GM12878 (cell line): ENCODE measurements around the gene DISC1. TPM values are rescaled to one million over a fixed set of nuclear protein-coding genes. Genes with fewer than 3 reads are reported as not detected.

Source experiments
- ATAC-seq: fragments of 200-7000 bp; cut with Tn5 transposase; 3 replicates; pipeline ENCODE4 v1.9.1; 2020; ENCODE audit warnings: mild to moderate bottlenecking, moderate library complexity
- BruUV-seq: library from RNA; stranded (reverse); fragments of 400-500 nt; replicated peaks from 2 replicates; lab custom pipeline; 2021; lab: Mats Ljungman, UMichigan
- CTCF ChIA-PET: fragments of 300-600 bp; sonication (Branson Sonifier 250); formaldehyde crosslinking; extraction: SDS; loops from one replicate; lab custom pipeline; 2021; ENCODE audit warnings: inconsistent platforms; lab: Yijun Ruan, JAX
- POLR2A ChIA-PET: fragments of 350-600 bp; formaldehyde crosslinking; extraction: SDS; loops from one replicate; lab custom pipeline; 2021; ENCODE audit warnings: inconsistent platforms; lab: Charles Lee
- RAD21 ChIA-PET: fragments of 300-600 bp; sonication (Branson Sonifier 250); formaldehyde crosslinking; loops from one replicate; lab custom pipeline; 2023; ENCODE audit warnings: antibody characterized with exemption; ENCODE audit not compliant: unreplicated experiment; lab: Charles Lee
- SMC1A ChIA-PET: fragments of 300-600 bp; sonication (Branson Sonifier 250); formaldehyde crosslinking; loops from one replicate; lab custom pipeline; 2023; ENCODE audit not compliant: unreplicated experiment, uncharacterized antibody; lab: Charles Lee
- DNase-seq: peaks from one replicate; pipeline ENCODE4 v3.0.0-alpha.2; 2011; ENCODE audit warnings: low read depth, low spot score
- FAIRE-seq: peaks from 3 replicates; lab custom pipeline; 2011; peaks lifted over from hg19 to GRCh38; lab: Jason Lieb, UNC
- H2AFZ ChIP-seq: 2 replicates; pipeline ENCODE4 v1.6.0; 2011; ENCODE audit warnings: low read depth, low read length, control low read depth; ENCODE audit not compliant: control insufficient read depth
- H3K27ac ChIP-seq: 2 replicates; pipeline ENCODE4 v1.5.1; 2011; ENCODE audit warnings: control low read depth; ENCODE audit not compliant: control insufficient read depth, insufficient read depth
- H3K27me3 ChIP-seq, 2 experiments: replicated peaks in 1 of 2; 2 replicates each; pipeline versions ENCODE4 v1.6.0 to v1.6.1; 2011; ENCODE audit warnings: low read length in 1 of 2; ENCODE audit not compliant: control insufficient read depth in 2 of 2, insufficient read depth in 2 of 2
- H3K36me3 ChIP-seq, 2 experiments: 2 replicates each; pipeline ENCODE4 v1.5.1; 2011; ENCODE audit warnings: low read length in 1 of 2; ENCODE audit not compliant: control insufficient read depth in 2 of 2, insufficient read depth in 2 of 2
- H3K4me1 ChIP-seq: 2 replicates; pipeline ENCODE4 v1.6.1; 2011; ENCODE audit warnings: mild to moderate bottlenecking, low read length, moderate library complexity, mixed read lengths; ENCODE audit not compliant: control insufficient read depth, insufficient read depth
- H3K4me2 ChIP-seq: 2 replicates; pipeline ENCODE4 v1.6.0; 2011; ENCODE audit warnings: control low read depth; ENCODE audit not compliant: control insufficient read depth, insufficient read depth
- H3K4me3 ChIP-seq: fragments of 200-600 bp; sonication (generic); 2 replicates; pipeline ENCODE4 v1.5.1; 2016
- H3K79me2 ChIP-seq: 2 replicates; pipeline ENCODE4 v1.6.0; 2011; ENCODE audit warnings: low read length; ENCODE audit not compliant: control insufficient read depth, insufficient read depth
- H3K9ac ChIP-seq: 2 replicates; pipeline ENCODE4 v1.8.0; 2011; ENCODE audit warnings: low read length, control low read depth, mixed read lengths; ENCODE audit not compliant: control insufficient read depth, insufficient read depth
- H3K9me3 ChIP-seq: replicated peaks from 3 replicates; pipeline ENCODE4 v1.5.1; 2011; ENCODE audit warnings: mild to moderate bottlenecking, low read length; ENCODE audit not compliant: control insufficient read depth, insufficient read depth
- H4K20me1 ChIP-seq: 2 replicates; pipeline ENCODE4 v1.6.0; 2011; ENCODE audit not compliant: control insufficient read depth, insufficient read depth
- ATF7 ChIP-seq: fragments of 450-650 bp; IDR thresholded peaks from 2 replicates; pipeline ENCODE4 v1.6.1; 2016; ENCODE audit warnings: low read depth, mild to moderate bottlenecking
- BRCA1 ChIP-seq: IDR thresholded peaks from 2 replicates; pipeline ENCODE4 v1.6.1; 2011; ENCODE audit warnings: low read depth, low read length, improper control_type of control experiment
- EP300 ChIP-seq, 2 experiments: fragments of 150-350 bp in 1 of 2; IDR thresholded peaks; 2 replicates each; pipeline ENCODE4 v1.6.1; 2011 to 2012; ENCODE audit warnings: low read depth in 2 of 2, low read length in 2 of 2, borderline replicate concordance in 1 of 2, improper control_type of control experiment in 1 of 2, inconsistent platforms in 1 of 2; ENCODE audit not compliant: control insufficient read depth in 1 of 2
- FOS ChIP-seq: IDR thresholded peaks from 3 replicates; pipeline ENCODE4 v1.6.1; 2011; ENCODE audit warnings: borderline replicate concordance; ENCODE audit not compliant: insufficient read length; ENCODE audit errors: extremely low read depth
- GABPA ChIP-seq: IDR thresholded peaks from 2 replicates; pipeline ENCODE4 v1.6.1; 2014; ENCODE audit warnings: antibody characterized with exemption, low read depth, mild to moderate bottlenecking, inconsistent platforms
- HCFC1 ChIP-seq: fragments of 150-350 bp; IDR thresholded peaks from 2 replicates; pipeline ENCODE4 v1.6.1; 2014; ENCODE audit warnings: low read length
- NFIC ChIP-seq: IDR thresholded peaks from 2 replicates; pipeline ENCODE4 v1.6.1; 2012; ENCODE audit warnings: low read depth, mild to moderate bottlenecking, inconsistent platforms, low read length, moderate library complexity
- RCOR1 ChIP-seq: conservative IDR thresholded peaks from 2 replicates; pipeline ENCODE4 v1.6.1; 2012; ENCODE audit warnings: low read depth, low read length, improper control_type of control experiment
- SMAD5 ChIP-seq: IDR thresholded peaks from 2 replicates; pipeline ENCODE4 v1.6.1; 2016; ENCODE audit warnings: antibody characterized with exemption, low read depth
- TBL1XR1 ChIP-seq: IDR thresholded peaks from 2 replicates; pipeline ENCODE4 v1.6.1; 2012; ENCODE audit warnings: low read depth, low read length, improper control_type of control experiment
- ZNF274 ChIP-seq: IDR thresholded peaks from one replicate; pipeline ENCODE4 v1.8.0; 2011; ENCODE audit not compliant: insufficient read length, insufficient read depth
- ZNF622 ChIP-seq: fragments of 450-650 bp; IDR thresholded peaks from 2 replicates; pipeline ENCODE4 v1.6.1; 2017; ENCODE audit warnings: mild to moderate bottlenecking, inconsistent platforms
- ZSCAN29 ChIP-seq: fragments of 450-650 bp; IDR thresholded peaks from 2 replicates; pipeline ENCODE4 v1.6.1; 2017; ENCODE audit warnings: mild to moderate bottlenecking, moderate library complexity
- WGBS: methylation state at CpG from one replicate; pipeline ENCODE4 v1.1.6; 2016; ENCODE audit warnings: low lambda C conversion rate; ENCODE audit not compliant: insufficient replicate concordance, insufficient coverage; ENCODE audit errors: missing lambda C conversion rate; 5-methylcytosine and 5-hydroxymethylcytosine counted together
- in situ Hi-C: fragments of 300-500 bp; cut with MboI; formaldehyde crosslinking; loops from 9 replicates; pipeline ENCODE4 v1.14.3; 2018; ENCODE audit warnings: mixed read lengths
- intact Hi-C: fragments of 100-400 bp; cut with micrococcal nuclease; formaldehyde crosslinking; loops from one replicate; pipeline ENCODE4 v1.14.2; 2022; ENCODE audit not compliant: unreplicated experiment
- polyA plus RNA-seq, 11 experiments: library from polyadenylated mRNA; depleted of rRNA in 4 of 11; unstranded in 6 of 11; stranded (reverse) in 5 of 11; fragments of >200 nt; fragmentation: Nextera tagmentation in 4 of 11; fragmentation: Illumina TruSeq in 1 of 11; extraction: Ambion mirVana in 4 of 11; extraction: Trizol in 1 of 11; gene quantifications; 1 replicate in 1 of 11; 2 replicates in 10 of 11; pipeline versions ENCODE4 v1.2.1 to v1.2.3, GENCODE V29; 2011 to 2016; ENCODE audit warnings: inconsistent platforms in 2 of 11, missing spikeins in 2 of 11, low read depth in 1 of 11
- total RNA-seq, 4 experiments: library from RNA; depleted of rRNA in 3 of 4; stranded (reverse); fragments of >200 nt in 3 of 4; fragmentation: Illumina TruSeq in 1 of 4; extraction: Trizol in 1 of 4; gene quantifications; 2 replicates each; pipeline versions ENCODE4 v1.2.1 to v1.2.3, GENCODE V29; 2013 to 2021
- TF ChIP-seq, protein P1 (sequence below): IDR thresholded peaks from 2 replicates; pipeline ENCODE4 v1.6.1; 2011; ENCODE audit warnings: borderline replicate concordance, low read depth, mild to moderate bottlenecking, moderate library complexity, mixed read lengths, low read length; ENCODE audit not compliant: insufficient read depth; ENCODE audit errors: extremely low read length
- TF ChIP-seq, protein P2 (sequence below): fragments of 450-650 bp; conservative IDR thresholded peaks from 2 replicates; pipeline ENCODE4 v1.6.1; 2017; ENCODE audit warnings: mild to moderate bottlenecking, moderate library complexity
- TF ChIP-seq, protein P3 (sequence below): IDR thresholded peaks from 2 replicates; pipeline ENCODE4 v1.6.1; 2012; ENCODE audit warnings: mild to moderate bottlenecking, low read depth, low read length
- TF ChIP-seq, protein P4 (sequence below): IDR thresholded peaks from 2 replicates; pipeline ENCODE4 v1.6.1; 2011; ENCODE audit warnings: low read depth, mild to moderate bottlenecking, low read length, moderate library complexity, borderline replicate concordance; ENCODE audit errors: extremely low read depth

DISC1 gene
- total and polyA plus RNA-seq, 10 of the 15 experiments (the other 5 are each of a cell fraction or from before 2014, with no cell fraction given) = 0.05 to 0.72 (median 0.19) TPM; not detected in 1

DNA sequence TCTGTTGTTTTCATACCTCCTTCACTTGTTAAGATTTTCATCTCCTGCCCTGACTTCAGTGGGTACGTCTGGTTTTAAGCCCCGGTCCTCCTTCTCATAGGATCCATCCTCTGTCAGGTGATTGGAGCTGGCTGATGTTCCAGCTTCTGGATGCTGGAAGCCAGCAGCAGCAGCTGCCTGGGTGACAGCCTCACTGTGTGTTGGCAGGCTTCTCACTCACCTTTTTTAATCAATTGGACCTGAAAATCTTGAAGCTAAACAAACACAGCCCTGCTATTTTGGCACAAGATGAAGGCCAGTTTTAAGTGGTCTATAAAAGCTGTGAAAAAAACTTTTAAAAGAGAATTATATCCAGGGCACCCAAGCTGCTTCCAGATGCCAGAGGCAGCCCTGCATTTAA, 181.0 kb downstream of the DISC1 start (continued):
- TF ChIP-seq, protein P1, sequence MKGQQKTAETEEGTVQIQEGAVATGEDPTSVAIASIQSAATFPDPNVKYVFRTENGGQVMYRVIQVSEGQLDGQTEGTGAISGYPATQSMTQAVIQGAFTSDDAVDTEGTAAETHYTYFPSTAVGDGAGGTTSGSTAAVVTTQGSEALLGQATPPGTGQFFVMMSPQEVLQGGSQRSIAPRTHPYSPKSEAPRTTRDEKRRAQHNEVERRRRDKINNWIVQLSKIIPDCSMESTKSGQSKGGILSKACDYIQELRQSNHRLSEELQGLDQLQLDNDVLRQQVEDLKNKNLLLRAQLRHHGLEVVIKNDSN = no peak
- no peak for TF ChIP-seq ZSCAN29
- TF ChIP-seq GABPA = no peak
- TF ChIP-seq, all 136 proteins: peak for 0

DNA sequence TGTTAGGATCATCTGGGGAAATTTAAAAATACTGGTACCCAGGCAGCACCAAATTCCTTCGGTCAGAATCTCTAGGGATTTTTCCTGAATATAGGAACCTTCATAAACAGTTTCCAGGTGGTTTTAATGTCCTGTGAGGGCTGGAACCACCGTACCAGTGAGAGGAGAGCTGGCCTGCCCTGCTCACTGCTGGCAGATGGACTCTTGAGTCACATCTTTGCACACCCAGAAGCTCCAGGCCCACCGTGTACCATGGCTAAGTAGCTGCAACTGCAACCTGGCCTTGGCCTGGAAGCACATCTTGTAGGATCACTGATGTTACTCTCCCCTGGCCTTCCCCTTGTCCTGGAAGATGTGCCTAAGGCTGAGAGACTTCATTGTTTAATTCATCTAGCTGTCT, 181.5 kb downstream of the DISC1 start:
- no TSS peak for BruUV-seq
- intact Hi-C loops (no loop called here), in situ Hi-C loops (no loop called here)
- H3K27ac ChIP-seq = no peak overlapping the region
- H4K20me1 ChIP-seq = no peaks in the 10 kb centered on the region
- no peak overlapping the region for H3K9ac ChIP-seq
- H3K79me2 ChIP-seq = no peaks in the 10 kb centered on the region
- H3K4me2 ChIP-seq = no peak overlapping the region
- TF ChIP-seq, protein P2, sequence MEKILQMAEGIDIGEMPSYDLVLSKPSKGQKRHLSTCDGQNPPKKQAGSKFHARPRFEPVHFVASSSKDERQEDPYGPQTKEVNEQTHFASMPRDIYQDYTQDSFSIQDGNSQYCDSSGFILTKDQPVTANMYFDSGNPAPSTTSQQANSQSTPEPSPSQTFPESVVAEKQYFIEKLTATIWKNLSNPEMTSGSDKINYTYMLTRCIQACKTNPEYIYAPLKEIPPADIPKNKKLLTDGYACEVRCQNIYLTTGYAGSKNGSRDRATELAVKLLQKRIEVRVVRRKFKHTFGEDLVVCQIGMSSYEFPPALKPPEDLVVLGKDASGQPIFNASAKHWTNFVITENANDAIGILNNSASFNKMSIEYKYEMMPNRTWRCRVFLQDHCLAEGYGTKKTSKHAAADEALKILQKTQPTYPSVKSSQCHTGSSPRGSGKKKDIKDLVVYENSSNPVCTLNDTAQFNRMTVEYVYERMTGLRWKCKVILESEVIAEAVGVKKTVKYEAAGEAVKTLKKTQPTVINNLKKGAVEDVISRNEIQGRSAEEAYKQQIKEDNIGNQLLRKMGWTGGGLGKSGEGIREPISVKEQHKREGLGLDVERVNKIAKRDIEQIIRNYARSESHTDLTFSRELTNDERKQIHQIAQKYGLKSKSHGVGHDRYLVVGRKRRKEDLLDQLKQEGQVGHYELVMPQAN = no peak
- no peak for TF ChIP-seq NFIC
- TF ChIP-seq, protein P3, sequence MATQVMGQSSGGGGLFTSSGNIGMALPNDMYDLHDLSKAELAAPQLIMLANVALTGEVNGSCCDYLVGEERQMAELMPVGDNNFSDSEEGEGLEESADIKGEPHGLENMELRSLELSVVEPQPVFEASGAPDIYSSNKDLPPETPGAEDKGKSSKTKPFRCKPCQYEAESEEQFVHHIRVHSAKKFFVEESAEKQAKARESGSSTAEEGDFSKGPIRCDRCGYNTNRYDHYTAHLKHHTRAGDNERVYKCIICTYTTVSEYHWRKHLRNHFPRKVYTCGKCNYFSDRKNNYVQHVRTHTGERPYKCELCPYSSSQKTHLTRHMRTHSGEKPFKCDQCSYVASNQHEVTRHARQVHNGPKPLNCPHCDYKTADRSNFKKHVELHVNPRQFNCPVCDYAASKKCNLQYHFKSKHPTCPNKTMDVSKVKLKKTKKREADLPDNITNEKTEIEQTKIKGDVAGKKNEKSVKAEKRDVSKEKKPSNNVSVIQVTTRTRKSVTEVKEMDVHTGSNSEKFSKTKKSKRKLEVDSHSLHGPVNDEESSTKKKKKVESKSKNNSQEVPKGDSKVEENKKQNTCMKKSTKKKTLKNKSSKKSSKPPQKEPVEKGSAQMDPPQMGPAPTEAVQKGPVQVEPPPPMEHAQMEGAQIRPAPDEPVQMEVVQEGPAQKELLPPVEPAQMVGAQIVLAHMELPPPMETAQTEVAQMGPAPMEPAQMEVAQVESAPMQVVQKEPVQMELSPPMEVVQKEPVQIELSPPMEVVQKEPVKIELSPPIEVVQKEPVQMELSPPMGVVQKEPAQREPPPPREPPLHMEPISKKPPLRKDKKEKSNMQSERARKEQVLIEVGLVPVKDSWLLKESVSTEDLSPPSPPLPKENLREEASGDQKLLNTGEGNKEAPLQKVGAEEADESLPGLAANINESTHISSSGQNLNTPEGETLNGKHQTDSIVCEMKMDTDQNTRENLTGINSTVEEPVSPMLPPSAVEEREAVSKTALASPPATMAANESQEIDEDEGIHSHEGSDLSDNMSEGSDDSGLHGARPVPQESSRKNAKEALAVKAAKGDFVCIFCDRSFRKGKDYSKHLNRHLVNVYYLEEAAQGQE = no peak
- TF ChIP-seq TBL1XR1 = no peak
- TF ChIP-seq, protein P4, sequence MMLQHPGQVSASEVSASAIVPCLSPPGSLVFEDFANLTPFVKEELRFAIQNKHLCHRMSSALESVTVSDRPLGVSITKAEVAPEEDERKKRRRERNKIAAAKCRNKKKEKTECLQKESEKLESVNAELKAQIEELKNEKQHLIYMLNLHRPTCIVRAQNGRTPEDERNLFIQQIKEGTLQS = no peak
- TF ChIP-seq BRCA1 = no peak
- no peak for TF ChIP-seq SMAD5
- TF ChIP-seq ZNF622 = no peak
- no peak for TF ChIP-seq ATF7
- TF ChIP-seq ZNF274 = no peak
- no peak for TF ChIP-seq EP300 (IDR thresholded peaks at IDR 0.05; ENCODE audit: borderline replicate concordance in 1 of 2, control insufficient read depth in 1 of 2, low read depth in 2 of 2, low read length in 2 of 2)
- TF ChIP-seq RCOR1 = no peak
- TF ChIP-seq FOS = no peak
- no peak for TF ChIP-seq HCFC1
- no peaks in the 10 kb centered on the region; a peak in 2 of 4 replicates for H3K27me3 ChIP-seq
- no peaks in the 10 kb centered on the region for H3K36me3 ChIP-seq
- H3K4me1 ChIP-seq = no peaks in the 10 kb centered on the region
- no peak for ATAC-seq
- no peak for DNase-seq
- FAIRE-seq = no peak
- POLR2A ChIA-PET = no interaction called here
- H3K9me3 ChIP-seq = no peaks in the 10 kb centered on the region
- 15% methylated on average over 3 of the region's 3 CpGs for WGBS
- no peak overlapping the region for H3K4me3 ChIP-seq
- no peak overlapping the region for H2AFZ ChIP-seq
- CTCF ChIA-PET = interaction anchor here (0.9 to 1.9 kb wide), 4 partner anchors 14 to 451 kb away, joined by 3 to 13 read pairs (median 4); no protein-coding TSS in a partner anchor
- SMC1A ChIA-PET = no interaction called here
- RAD21 ChIA-PET = interaction anchor here (1.0 kb wide), 1 partner anchor 51 kb away, joined by 4 read pairs; no protein-coding TSS in a partner anchor
